Renal pelvis (tissue), 4 donors: ENCODE results near the gene ACER1. TPM values are rescaled to one million over a fixed set of nuclear protein-coding genes. Genes with fewer than 3 reads are reported as not detected.

Source experiments
- DNase-seq: peaks from one replicate; pipeline ENCODE4 v3.0.0-alpha.2; 2013
- polyA plus RNA-seq, 3 donors: library from polyadenylated mRNA; unstranded; fragments of 120-200 nt; gene quantifications; one replicate each; pipeline ENCODE4 v1.2.1, GENCODE V29; 2013; ENCODE audit not compliant: insufficient read length in 3 of 3

ACER1 gene
- polyA plus RNA-seq, 3 donors: 0.12 to 0.16 TPM; not detected in 1

DNA sequence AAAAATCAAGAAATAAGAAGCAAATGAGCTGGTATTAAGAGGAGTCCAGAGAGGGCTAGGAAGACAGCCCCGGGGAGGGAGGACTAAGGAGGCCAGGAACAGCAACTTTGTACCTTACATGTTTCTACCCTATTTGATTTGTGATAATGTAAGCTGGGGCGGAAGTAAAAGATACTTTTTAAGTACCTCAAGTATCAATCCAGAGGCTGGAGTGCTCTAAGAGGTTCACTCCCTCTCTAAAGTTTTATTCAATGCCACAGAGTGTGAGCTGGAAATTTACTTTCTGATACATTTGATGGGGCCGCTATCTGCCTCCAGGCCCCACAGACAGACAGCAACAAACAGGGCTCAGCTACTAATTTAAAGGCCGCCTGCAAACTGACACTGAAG, 65.0 kb downstream of the ACER1 start:
- no peak for DNase-seq

- DNase-seq: no peak
Measured at GRCh38 chr19:6267552-6268381, 65.6 kb downstream of the ACER1 start.

- no peak for DNase-seq
Measured at GRCh38 chr19:6264803-6265202, 68.6 kb downstream of the ACER1 start.

- DNase-seq: no peak
Measured at GRCh38 chr19:6263735-6264444, 69.5 kb downstream of the ACER1 start.

GRCh38 chr19:6263306-6263705, 70.1 kb downstream of the ACER1 start:
- no peak for DNase-seq

DNA sequence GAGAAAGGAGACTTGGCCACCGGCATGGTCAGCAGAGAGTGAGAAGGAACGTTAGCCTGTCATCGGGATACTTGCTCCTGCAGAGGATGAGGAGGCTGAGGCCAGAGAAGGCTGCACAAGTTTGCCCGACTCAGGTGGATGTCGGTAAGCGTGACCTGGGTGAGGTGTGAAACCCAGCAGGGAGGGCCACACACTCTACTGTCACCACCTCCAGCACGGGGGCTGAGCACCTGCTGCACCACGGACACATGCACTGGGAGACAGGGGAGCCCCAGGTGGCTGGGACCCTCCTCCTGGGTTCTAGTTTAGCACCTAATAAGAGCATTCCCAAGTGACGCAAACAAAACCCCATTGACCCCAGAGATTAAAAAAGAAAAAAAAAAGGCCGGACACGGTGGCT, 70.9 kb downstream of the ACER1 start:
- DNase-seq: no peak

- no peak for DNase-seq
Measured at GRCh38 chr19:6261883-6262282, 71.5 kb downstream of the ACER1 start.

- no peak for DNase-seq
Measured at GRCh38 chr19:6260912-6261650, 72.3 kb downstream of the ACER1 start.

- DNase-seq: no peak
Measured at GRCh38 chr19:6260376-6260775, 73.0 kb downstream of the ACER1 start.

GRCh38 chr19:6259312-6259861, 74.0 kb downstream of the ACER1 start:
- DNase-seq: no peak

- DNase-seq: no peak
Measured at GRCh38 chr19:6258812-6259311, 74.5 kb downstream of the ACER1 start.

Other genes with a start within 250 kb of the ACER1 start
- 10 to 100 TPM in 1 of 3 donors, 1 to 10 TPM in 2; 7.2 to 11.0 (median 9.7) TPM for gene RFX2, start 223.1 kb downstream of the ACER1 start, polyA plus RNA-seq
- 1 to 10 TPM in 2 of 3 donors, under 1 TPM in 1; 0.75 to 2.8 (median 2.3) TPM for gene ACSBG2, start 197.9 kb downstream of the ACER1 start, polyA plus RNA-seq
- 100 to 1,000 TPM; 109 to 129 (median 114) TPM for gene MLLT1, start 53.6 kb downstream of the ACER1 start, polyA plus RNA-seq
- 10 to 100 TPM; 62.5 to 79.9 (median 69.1) TPM for gene CLPP, start 27.9 kb upstream of the ACER1 start, polyA plus RNA-seq
- 10 to 100 TPM; 70.2 to 90.9 (median 89.4) TPM for gene ALKBH7, start 39.2 kb upstream of the ACER1 start, polyA plus RNA-seq
- gene PSPN, start 42.3 kb upstream of the ACER1 start, polyA plus RNA-seq: 1 to 10 TPM; 3.0 to 3.8 (median 3.3) TPM
- 100 to 1,000 TPM in 2 of 3 donors, 10 to 100 TPM in 1; 91.7 to 102 (median 100) TPM for gene GTF2F1, start 59.6 kb upstream of the ACER1 start, polyA plus RNA-seq
- gene KHSRP, start 91.2 kb upstream of the ACER1 start, polyA plus RNA-seq: 100 to 1,000 TPM; 310 to 362 (median 359) TPM
- gene SLC25A41, start 100.2 kb upstream of the ACER1 start, polyA plus RNA-seq: 1 to 10 TPM in 2 of 3 donors, under 1 TPM in 1; 0.31 to 2.4 (median 1.5) TPM
- gene SLC25A23, start 126.2 kb upstream of the ACER1 start, polyA plus RNA-seq: 10 to 100 TPM; 77.7 to 84.1 (median 80.4) TPM
- gene CRB3, start 130.7 kb upstream of the ACER1 start, polyA plus RNA-seq: 10 to 100 TPM; 34.0 to 41.7 (median 35.9) TPM
- 10 to 100 TPM; 41.8 to 47.0 (median 45.2) TPM for gene DENND1C, start 148.2 kb upstream of the ACER1 start, polyA plus RNA-seq
- 10 to 100 TPM; 35.2 to 37.0 (median 36.7) TPM for gene TUBB4A, start 168.7 kb upstream of the ACER1 start, polyA plus RNA-seq
- under 1 TPM in 2 of 3 donors, not detected in 1; 0.21 to 0.55 TPM for gene TNFSF9, start 197.4 kb upstream of the ACER1 start, polyA plus RNA-seq